Prostate gland (tissue), 2 donors: ENCODE results near the gene CFAP300.

Experiments used
- CTCF ChIP-seq, 4 experiments: fragments of 200-600 bp in 2 of 4; fragments of 450-650 bp in 2 of 4; sonication (generic) in 2 of 4; IDR thresholded peaks; 1 replicate in 3 of 4; 2 replicates in 1 of 4; pipeline ENCODE4 v1.5.1; 2016 to 2019; ENCODE audit warnings: antibody characterized with exemption in 4 of 4, mild to moderate bottlenecking in 2 of 4, moderate library complexity in 2 of 4
- POLR2A ChIP-seq: fragments of 450-650 bp; IDR thresholded peaks from one replicate; pipeline ENCODE4 v1.6.1; 2016; ENCODE audit warnings: antibody characterized with exemption, mild to moderate bottlenecking
- POLR2AphosphoS5 ChIP-seq: sonication (generic); formaldehyde crosslinking; IDR thresholded peaks from one replicate; pipeline ENCODE4 v1.6.1; 2017; ENCODE audit warnings: antibody characterized with exemption

DNA sequence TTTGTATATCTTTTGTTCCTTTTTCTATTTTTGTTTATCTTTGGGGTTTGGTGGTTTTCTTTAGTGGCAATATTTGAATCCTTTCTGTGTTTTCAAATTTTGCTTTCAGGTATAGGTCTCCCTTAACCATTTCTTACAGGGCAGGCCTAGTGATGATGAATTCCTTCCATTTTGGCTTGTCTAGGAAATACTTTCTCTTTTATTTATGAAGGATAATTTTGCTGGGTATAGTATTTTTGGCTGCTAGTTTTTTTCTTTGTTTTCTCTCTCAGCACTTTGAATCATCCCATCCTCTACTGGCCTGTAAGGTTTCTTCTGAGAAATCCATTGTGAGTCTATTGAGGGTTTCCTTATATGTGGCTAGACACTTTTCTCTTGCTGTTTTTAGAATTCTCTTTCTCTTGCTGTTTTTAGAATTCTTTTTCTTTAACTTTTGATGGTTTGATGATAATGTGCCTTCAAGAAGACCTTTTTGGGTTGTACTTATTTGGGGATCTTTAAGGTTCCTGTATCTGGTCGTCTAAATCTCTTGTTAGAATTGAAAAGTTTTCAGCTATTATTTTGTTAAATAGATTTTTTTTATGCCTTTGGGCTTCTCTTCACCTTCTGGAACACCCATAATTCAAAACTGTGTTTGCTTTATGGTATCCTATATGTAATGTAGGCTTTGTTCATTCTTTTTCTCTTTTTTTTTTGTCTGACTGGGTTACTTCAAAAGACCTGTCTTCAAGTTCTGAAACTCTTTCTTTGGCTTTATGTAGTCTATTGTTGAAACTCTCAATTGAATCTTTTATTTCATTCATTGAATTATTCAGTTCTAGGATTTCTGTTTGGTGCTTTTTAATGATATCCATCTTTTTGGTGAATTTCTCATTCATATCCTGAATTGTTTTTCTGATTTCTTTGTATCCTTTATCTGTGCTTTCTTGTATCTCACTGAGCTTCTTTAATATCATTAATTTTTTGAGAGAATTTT is 24.5 kb downstream of the CFAP300 start:
- TF ChIP-seq CTCF (IDR thresholded peaks at IDR 0.05) (no peak), POLR2A (no peak), POLR2AphosphoS5 (no peak)
